Mesothelial cell of epicardium (in vitro differentiated cells): ENCODE results near the gene ARHGAP8. TPM values are rescaled to one million over a fixed set of nuclear protein-coding genes. Genes with fewer than 3 reads are reported as not detected.
"Not testable (repeated sequence)": the region's sequence is repeated elsewhere in the genome, so short reads cannot be mapped to it uniquely, and the experiment has no call there.

Experiments used
- DNase-seq, 2 experiments: peaks; one replicate each; pipeline ENCODE4 v3.0.0; 2021; ENCODE audit warnings: low spot score in 2 of 2; ENCODE audit not compliant: unreplicated experiment in 2 of 2
- H3K27ac Mint-ChIP-seq: 2 replicates; pipeline ENCODE4 v1.8.0; 2021; ENCODE audit warnings: mixed read lengths
- H3K27me3 Mint-ChIP-seq: 2 replicates; pipeline ENCODE4 v1.8.0; 2021; ENCODE audit warnings: low read depth, mixed read lengths
- H3K36me3 Mint-ChIP-seq: 2 replicates; pipeline ENCODE4 v1.8.0; 2021; ENCODE audit warnings: mixed read lengths
- H3K4me1 Mint-ChIP-seq: 2 replicates; pipeline ENCODE4 v1.8.0; 2021; ENCODE audit warnings: mixed read lengths
- H3K4me3 Mint-ChIP-seq: 2 replicates; pipeline ENCODE4 v1.8.0; 2021; ENCODE audit warnings: mild to moderate bottlenecking, moderate library complexity, mixed read lengths
- H3K9me3 Mint-ChIP-seq: 2 replicates; pipeline ENCODE4 v1.8.0; 2021; ENCODE audit warnings: mixed read lengths
- total RNA-seq: library from RNA; stranded (reverse); gene quantifications from 3 replicates; pipeline ENCODE4 v1.2.1, GENCODE V29; 2021
- TF ChIP-seq, protein P1 (sequence below): fragments of 200-600 bp; sonication (generic); IDR thresholded peaks from one replicate; pipeline ENCODE4 v1.5.0; 2021; ENCODE audit warnings: antibody characterized with exemption; ENCODE audit not compliant: unreplicated experiment

Gene ARHGAP8
- total RNA-seq, 1 donor from 2014 or later: 166 TPM

DNA sequence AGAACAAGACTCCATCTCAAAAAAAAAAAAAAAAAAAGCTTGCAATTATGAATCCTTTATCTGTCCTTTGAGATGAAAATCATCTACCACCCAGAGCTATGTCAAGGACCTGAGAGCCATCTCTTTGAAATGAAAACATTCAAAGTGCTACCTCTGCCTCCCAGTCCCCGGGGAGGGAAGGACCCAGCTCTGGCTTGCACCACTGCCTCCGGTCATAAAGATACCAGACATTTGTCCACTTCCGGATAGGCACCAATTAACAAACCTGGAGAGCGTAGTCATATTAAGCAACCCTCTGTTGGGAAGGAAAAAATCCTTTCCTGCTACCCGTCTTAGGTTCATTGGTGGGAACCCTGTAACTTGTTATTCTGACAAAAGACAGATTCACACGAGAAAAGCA, 98.6 kb downstream of the ARHGAP8 start:
- no peak for DNase-seq
- Mint-ChIP-seq H3K9me3 (peaks cover 5% of the 10 kb centered on the region), H3K36me3 (peaks cover 38% of the 10 kb centered on the region), H3K4me1 (no peaks in the 10 kb centered on the region), H3K27me3 (no peaks in the 10 kb centered on the region), H3K27ac (no peak overlapping the region), H3K4me3 (no peak overlapping the region)
- TF ChIP-seq, protein P1, sequence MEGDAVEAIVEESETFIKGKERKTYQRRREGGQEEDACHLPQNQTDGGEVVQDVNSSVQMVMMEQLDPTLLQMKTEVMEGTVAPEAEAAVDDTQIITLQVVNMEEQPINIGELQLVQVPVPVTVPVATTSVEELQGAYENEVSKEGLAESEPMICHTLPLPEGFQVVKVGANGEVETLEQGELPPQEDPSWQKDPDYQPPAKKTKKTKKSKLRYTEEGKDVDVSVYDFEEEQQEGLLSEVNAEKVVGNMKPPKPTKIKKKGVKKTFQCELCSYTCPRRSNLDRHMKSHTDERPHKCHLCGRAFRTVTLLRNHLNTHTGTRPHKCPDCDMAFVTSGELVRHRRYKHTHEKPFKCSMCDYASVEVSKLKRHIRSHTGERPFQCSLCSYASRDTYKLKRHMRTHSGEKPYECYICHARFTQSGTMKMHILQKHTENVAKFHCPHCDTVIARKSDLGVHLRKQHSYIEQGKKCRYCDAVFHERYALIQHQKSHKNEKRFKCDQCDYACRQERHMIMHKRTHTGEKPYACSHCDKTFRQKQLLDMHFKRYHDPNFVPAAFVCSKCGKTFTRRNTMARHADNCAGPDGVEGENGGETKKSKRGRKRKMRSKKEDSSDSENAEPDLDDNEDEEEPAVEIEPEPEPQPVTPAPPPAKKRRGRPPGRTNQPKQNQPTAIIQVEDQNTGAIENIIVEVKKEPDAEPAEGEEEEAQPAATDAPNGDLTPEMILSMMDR: no peak

DNA sequence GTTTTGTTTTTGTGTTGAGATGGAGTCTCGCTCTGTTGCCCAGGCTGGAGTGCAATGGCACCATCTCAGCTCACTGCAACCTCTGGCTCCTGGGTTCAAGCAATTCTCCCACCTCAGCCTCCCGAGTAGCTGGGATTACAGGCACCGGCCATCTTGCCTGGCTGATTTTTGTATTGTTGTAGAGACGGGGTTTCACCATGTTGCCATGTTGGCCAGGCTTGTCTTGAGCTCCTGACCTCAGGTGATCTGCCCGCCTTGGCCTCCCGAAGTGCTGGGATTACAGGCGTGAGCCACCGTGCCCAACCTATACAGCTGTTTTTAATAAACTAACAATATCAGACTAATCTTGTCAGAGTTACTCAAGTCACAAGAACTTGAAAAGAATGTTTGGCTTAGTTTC, 102.3 kb downstream of the ARHGAP8 start:
- H3K36me3 Mint-ChIP-seq: peaks cover 54% of the 10 kb centered on the region
- not testable (repeated sequence) for H3K27me3 Mint-ChIP-seq, DNase-seq, H3K4me1 Mint-ChIP-seq, H3K9me3 Mint-ChIP-seq, H3K27ac Mint-ChIP-seq, H3K4me3 Mint-ChIP-seq

DNA sequence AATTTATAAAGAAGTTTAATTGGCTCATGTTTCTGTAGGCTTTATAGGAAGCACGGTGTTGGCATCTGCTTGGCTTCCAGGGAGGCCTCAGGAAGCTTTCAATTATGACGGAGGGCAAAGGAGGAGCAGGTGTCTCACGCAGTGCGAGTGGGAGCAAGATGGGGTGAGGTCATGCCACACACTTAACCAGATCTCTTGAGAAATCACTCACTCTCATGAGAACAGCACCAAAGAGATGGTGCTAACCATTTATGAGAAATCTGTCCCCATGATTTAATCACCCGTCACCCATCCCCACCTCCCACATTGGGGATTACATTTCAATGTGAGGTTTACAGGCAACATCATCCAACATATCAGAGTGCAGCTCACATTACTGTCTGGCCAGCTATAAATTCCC, 103.5 kb downstream of the ARHGAP8 start:
- H3K27me3 Mint-ChIP-seq: no peaks in the 10 kb centered on the region
- H3K4me1 Mint-ChIP-seq: no peaks in the 10 kb centered on the region
- peaks cover 55% of the 10 kb centered on the region for H3K36me3 Mint-ChIP-seq
- peaks cover 6% of the 10 kb centered on the region for H3K9me3 Mint-ChIP-seq
- no peak overlapping the region for H3K27ac Mint-ChIP-seq
- DNase-seq: no peak
- no peak overlapping the region for H3K4me3 Mint-ChIP-seq
- TF ChIP-seq, protein P1: no peak

DNA sequence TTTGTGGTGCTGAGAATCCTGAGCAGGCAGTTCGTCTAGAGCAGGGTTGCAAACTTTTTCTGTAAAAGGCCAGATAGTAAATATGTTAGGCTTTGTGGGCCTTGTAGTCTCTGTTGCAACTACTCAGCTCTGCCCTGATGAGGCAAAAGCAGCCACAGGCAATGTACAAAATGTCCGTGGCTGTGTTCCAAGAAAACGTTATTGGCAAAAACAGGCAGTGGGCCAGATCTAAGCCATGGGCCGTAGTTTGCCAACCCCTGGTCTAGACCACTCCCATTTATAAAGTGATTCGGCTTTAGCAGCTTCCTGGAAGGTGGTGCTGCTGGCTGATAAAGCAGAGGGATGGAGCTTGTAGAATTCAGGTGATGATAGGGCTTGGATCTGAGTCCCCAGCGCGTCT, 106.4 kb downstream of the ARHGAP8 start:
- not testable (repeated sequence) for H3K9me3 Mint-ChIP-seq

DNA sequence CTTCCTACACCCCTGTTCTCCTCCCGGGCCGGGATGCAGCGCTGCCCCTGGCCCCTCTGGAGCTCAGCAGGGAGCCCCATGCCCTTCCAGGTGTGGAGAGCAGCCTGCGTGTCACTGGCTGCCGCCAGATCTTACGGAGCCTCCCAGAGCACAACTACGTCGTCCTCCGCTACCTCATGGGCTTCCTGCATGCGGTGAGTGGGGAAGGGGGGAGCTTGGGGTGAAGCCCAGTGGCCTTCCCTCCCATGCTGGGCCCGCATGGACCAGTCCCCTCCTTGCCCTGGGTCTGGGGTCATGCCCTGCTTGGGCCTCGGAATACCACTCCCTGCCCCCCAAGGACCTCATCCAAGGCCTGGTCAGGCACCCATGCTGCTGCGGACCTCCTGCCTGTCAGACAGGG, 107.3 kb downstream of the ARHGAP8 start:
- peaks cover 6% of the 10 kb centered on the region for H3K9me3 Mint-ChIP-seq
- no peaks in the 10 kb centered on the region for H3K27me3 Mint-ChIP-seq
- H3K4me1 Mint-ChIP-seq: no peaks in the 10 kb centered on the region
- H3K4me3 Mint-ChIP-seq: no peak overlapping the region
- TF ChIP-seq, protein P1: no peak
- peaks cover 50% of the 10 kb centered on the region for H3K36me3 Mint-ChIP-seq
- DNase-seq: no peak
- H3K27ac Mint-ChIP-seq: no peak overlapping the region

More for the DNA sequence above, 106.4 kb downstream of the ARHGAP8 start:
- not testable (repeated sequence) for H3K27me3 Mint-ChIP-seq, DNase-seq, H3K4me3 Mint-ChIP-seq, H3K4me1 Mint-ChIP-seq, H3K27ac Mint-ChIP-seq
- peaks cover 48% of the 10 kb centered on the region for H3K36me3 Mint-ChIP-seq

DNA sequence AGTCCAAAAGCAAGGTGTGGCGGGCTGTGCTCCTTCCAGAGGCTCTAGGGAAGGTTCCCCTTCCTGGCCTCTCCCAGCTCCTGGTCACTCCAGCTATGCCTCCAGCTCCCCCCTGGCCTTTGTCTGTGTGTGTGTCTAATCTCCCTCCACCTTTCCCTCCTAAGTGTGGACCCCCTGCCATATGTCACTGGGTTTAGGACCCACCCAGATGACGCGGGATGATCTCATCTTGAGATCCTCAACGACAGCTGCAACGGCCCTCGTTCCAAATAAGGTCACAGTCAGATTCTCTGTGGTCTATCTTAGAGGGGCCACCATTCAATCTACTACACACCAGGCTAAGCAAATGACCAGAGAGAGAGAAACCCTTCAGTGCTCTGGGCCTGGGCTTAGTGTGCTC, 107.9 kb downstream of the ARHGAP8 start:
- peaks cover 6% of the 10 kb centered on the region for H3K9me3 Mint-ChIP-seq
- peaks cover 48% of the 10 kb centered on the region for H3K36me3 Mint-ChIP-seq
- no peak for DNase-seq
- TF ChIP-seq, protein P1: no peak
- H3K27me3 Mint-ChIP-seq: no peaks in the 10 kb centered on the region
- no peaks in the 10 kb centered on the region for H3K4me1 Mint-ChIP-seq
- no peak overlapping the region for H3K4me3 Mint-ChIP-seq
- no peak overlapping the region for H3K27ac Mint-ChIP-seq

DNA sequence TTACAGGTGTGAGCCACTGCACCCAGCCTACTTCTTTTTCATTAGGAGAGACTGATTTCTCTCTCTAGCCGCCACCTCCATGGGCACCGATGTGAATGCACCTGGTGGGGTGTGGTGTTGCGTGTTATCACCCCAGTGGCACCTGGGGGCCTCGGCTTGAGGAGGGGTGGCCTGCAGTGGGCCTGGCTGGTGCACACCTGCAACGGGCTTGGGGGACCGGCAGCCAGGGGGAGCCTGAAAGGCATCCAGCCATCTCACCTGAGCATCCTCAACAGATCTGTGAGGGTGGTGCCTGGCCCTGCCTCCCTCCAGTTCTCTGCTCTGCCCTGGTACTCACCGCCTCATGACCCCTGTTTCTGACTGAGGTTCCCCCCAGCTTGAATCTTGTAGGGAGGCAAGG, 108.9 kb downstream of the ARHGAP8 start:
- no peaks in the 10 kb centered on the region for H3K27me3 Mint-ChIP-seq
- TF ChIP-seq, protein P1: no peak
- H3K36me3 Mint-ChIP-seq: peaks cover 41% of the 10 kb centered on the region
- H3K27ac Mint-ChIP-seq: no peak overlapping the region
- no peak overlapping the region for H3K4me3 Mint-ChIP-seq
- H3K4me1 Mint-ChIP-seq: no peaks in the 10 kb centered on the region
- H3K9me3 Mint-ChIP-seq: no peaks in the 10 kb centered on the region
- no peak for DNase-seq
